HG02798 (cell line): ENCODE data around the gene MT1HL1.

Experiments used
- ATAC-seq: cut with Tn5 transposase; IDR thresholded peaks from one replicate; pipeline ENCODE4 v1.9.1; 2021; ENCODE audit warnings: mild to moderate bottlenecking; ENCODE audit not compliant: unreplicated experiment, poor library complexity

The MT1HL1 gene

DNA sequence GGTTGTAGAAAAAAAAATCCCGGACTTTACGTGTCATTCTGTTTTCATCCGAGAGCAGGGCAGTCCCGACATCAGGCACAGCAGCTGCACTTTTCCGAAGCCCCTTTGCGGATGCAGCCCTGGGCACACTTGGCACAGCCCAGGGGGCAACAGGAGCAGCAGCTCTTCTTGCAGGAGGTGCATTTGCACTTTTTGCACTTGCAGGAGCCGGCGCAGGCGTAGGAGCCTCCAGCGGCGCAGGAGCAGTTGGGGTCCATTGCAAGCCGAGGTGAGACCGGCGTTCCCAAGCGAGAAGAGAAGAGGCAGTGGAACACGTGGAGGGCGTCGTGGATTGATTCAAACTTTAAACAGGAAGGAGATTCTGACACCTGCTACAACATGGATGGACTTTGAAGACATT lies at the start of gene MT1HL1:
Gene MT1HL1, minus strand, starts transcription at position 326 of the 400 bp plus-strand sequence. Its CDS starts 69 bp downstream, at position 257.
- ATAC-seq: no peak

DNA sequence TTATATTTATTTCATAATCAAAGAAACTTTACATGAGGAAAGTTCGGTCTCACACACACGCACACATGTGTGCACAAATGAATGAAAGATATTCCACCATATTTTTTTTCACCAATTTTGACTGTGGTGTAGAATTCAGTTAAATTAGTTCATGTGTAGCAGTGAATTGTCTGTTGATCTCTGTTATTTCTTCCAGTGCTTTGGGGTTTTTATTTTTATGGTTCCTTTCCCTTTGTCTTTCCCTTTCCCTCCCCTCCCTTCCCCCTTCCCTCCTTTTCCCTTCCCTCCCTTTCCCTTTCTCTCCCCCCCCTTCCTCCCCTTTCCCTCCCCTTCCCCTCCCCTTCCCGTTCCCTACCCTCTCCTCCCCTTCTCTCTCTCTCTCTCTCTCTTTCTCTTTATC lies 46.7 kb upstream of the MT1HL1 start:
- ATAC-seq: no peak

DNA sequence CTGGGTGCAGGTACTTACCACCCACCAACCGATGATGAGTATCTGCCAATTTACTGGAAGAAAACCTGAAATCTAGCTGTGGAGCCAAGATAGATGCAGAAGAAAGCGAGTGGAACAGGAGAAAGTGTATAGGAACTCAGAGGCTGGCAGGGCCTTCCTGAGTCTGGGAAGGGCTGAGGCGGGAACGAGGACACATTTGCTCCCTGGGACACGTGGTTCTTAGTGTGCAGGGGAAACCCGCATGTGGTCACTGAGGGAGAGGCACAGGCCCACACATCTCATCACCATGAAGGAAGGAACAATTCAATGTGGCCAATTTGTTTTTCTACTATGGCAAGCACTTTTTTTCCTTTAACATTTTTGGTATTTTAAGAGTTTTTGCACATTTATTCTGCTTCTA lies 45.9 kb upstream of the MT1HL1 start:
- no peak for ATAC-seq

DNA sequence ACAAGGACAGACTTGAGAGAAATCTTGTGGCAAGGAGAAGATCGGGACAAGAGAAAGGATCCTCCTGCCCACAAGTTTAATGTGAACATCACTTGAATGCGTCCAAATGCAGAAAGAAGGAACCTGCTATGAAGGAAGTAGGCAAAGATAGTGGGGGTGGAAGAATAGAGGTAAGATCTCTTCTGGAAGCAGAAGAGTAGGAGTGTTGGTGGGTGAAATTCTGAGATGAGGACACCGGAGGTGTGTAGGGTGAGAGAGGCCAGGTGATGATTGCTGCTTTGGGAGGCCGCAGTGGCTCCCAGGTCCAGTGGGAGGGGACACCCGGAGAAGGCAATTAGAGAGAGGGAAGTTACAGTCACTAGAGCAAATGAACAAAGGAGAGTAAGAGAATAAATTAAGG lies 44.6 kb upstream of the MT1HL1 start:
- no peak for ATAC-seq

DNA sequence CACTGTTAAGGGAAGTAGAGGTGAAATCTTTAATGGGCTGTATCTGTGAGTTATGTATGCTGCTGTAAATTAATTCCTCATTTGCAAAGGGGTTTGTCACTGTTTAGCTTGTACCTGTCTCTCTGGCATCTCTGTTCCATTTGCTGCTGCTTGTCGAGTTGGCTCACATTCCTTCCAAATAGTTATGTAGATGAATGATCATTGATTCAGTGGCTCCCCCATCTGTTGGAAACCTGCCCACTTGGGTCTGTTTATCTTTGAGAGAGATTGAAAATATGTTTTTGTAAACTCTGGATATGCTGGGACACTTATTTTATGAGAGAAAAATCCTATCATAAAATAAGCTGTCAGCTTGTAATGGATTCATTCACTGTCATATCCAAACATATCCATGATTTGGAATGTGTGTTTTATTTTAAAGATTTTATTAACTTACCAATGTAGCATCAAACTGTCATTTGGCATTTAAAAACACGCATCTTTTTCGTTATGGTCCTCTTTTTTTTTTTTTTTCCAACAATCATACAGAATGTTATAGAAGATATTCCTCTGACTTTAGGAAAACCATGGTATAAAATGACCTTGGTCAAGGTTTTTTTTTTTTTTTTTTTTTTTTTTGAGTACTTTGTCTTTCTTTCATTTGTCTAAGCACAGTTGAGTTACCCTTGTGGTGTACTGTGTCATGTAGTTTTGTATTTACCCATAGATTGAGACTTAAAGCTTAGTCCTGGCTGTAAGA lies 41.2 kb upstream of the MT1HL1 start:
- no peak for ATAC-seq

DNA sequence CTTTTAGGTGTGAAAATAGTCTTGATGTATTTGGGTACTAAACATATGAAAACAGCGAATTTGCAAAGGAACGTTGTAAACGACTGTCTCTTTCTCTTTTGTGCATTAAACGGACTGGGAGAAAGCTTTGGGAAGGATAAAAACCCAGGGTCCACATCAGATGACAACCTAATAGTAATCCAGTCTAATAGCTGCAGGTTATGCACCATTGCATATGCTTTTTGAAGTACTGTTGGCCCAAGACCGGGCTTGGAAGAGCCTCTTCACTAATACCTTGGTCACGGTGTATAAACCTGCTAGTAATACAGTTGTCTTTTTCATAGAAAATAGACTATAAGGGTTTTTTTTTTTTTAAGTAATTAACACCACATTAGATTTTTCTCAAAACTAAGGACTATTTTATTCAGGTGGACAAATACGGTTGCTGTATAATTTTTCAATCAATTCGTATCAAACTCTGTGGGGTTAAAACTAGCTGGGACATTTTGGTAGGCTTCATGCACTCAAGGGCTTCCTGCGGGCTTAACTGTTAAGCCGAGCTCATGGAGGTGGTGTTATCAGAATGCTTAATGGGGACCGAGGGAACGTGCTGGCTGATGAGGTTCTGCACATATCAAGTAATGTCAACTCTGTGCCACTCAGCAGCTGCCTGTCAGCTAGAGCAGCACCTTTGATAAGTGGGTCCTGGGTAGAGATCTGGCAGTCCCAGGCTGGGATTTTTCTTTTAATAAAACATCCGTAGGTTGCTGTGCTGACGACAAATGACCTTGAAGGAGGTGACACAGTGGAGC lies 39.8 kb upstream of the MT1HL1 start:
- no peak for ATAC-seq

DNA sequence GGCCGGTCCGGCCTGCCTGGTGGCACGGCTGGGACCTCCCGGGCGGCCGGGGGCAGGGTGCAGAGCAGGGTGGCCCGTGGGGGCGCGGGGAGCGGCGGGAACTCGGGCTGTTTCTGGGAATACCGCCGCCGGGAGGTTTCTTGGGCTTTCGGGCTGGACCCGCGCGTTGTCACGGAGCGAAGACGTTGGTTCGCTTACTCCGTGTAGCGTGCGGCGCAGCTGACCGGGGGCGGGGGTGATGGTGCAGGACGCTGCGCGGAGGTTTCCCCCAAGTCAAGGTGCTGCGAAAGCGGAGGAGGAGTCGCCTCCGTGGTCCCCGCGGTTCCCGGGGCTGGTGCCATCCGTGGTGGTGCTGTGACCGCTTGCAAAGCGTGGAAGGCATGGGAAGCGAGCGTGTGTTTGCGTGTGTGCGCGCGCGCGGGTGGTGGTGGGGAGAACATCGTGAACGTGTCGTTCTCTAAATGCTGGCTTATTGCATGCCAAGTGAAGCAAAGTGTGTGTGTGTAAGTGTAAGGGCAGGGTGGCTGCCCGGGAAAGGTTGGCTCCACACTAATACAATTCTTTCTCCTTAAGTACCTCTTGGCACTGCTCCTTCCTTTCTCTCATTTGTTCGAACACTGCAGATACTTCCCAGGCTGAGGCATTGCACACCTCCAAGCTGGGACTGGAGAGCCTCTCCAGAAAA lies 38.8 kb upstream of the MT1HL1 start:
- ATAC-seq: no peak

DNA sequence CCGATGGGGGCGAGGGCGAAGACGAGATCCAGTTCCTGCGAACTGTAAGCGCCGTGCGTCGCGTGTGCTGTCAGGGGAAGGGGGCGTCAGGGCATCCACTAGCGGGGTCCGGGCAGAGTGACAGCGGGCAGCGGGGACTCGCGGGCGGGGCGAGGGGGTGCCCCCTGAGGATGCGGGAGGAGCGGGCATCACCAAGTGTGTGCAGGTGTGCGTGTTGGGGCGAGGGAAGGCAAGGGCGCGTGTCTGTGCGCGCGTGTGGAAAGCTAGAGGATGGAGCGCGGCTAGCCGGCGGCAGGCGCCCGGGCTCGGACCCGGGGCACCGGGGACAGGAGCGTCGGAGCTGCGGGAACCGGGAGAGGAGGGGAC lies 38.3 kb upstream of the MT1HL1 start:
- ATAC-seq: no peak

DNA sequence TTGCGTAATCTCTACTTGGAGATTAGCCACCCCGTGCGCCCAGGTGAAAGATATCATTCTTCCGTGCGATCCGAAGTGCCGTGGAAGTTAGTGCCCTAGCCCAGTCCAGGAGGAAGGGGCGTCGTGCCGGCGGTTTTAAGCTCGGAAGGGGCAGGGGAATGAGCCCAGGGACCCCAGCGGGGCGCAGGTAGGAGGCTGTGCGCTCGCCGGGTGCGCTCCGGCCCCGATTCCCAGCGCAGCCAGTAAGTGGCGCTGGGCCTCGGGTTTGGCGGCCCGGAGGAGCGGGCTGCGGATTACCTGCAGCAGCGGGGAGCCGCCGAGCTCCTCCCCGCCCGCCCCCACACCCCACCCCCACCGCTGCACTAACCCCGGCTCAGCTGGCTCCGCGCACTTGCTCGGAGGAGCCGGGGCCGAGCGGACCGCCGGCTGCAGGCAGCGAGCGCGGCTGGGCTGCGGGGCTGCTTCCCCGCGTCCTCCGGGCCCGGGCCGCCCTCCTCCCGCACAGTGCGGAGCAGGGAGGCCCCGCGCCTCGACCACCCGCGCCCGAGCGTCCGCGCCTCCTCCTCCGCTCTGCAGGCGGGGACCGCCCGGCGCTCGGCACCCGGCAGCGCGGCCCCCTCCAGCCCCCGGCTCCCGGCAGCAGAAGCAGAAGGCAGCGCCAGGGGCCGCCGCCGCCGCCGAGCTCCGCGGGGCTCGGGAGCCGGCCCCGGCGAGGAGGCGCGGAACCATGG lies 37.7 kb upstream of the MT1HL1 start, which contains the start of gene RYR2:
Gene RYR2, plus strand, starts transcription at position 390 of the 731 bp plus-strand sequence. Its CDS starts 338 bp downstream, at position 728.
- no peak for ATAC-seq

DNA sequence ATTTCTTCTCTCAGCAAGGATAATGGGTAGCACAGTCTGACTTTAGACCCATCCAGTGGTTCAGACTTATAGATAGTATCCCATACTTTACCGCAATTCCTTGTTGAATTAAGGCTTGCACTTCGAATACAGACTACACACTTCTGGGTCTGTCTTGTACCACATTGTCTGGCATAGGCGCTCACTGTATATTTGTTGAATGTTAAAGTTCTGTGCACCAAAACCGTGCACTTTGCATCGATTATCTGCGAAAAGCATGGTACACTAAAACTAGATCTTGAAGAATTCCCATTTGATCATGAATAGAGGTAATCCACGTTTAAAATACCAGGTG lies 37.2 kb upstream of the MT1HL1 start:
- ATAC-seq: no peak

DNA sequence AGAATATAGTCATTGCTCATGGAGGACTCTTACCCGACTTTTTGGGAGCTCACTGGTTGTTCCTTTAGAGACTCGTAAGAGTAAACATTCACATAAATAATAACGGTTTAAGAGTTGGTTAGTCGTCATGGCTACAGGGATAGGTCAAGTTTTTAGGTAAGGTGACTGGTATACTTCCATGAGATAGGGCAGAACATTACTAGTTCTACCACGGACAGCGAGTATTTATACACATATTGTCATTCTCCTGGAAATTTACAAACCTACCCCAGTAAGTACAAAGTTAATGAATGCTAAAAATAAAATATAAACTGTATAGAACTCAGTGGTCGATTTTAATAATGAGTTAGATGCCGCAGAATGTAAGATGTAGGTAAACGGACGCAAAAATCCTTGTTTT lies 36.6 kb upstream of the MT1HL1 start:
- no peak for ATAC-seq

DNA sequence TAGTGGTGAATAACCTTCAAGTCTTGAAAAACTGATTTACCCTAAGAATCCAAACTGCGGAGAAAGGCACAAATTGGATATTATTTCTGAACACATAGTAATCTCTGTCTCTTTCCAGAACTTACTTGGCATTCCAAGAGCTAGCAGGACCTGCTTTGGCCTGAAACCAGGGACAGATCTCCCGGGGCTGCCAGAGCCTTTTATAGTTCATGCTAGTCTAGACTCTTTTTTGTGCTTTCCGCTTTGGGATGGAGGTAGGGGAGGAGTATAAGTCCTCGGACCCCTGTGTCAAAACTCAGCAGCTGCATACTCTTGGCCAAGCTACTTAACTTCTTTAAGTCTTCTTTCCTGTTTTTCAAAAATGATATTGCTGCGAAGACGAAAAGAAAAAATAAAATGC lies 34.0 kb upstream of the MT1HL1 start:
- ATAC-seq: no peak

DNA sequence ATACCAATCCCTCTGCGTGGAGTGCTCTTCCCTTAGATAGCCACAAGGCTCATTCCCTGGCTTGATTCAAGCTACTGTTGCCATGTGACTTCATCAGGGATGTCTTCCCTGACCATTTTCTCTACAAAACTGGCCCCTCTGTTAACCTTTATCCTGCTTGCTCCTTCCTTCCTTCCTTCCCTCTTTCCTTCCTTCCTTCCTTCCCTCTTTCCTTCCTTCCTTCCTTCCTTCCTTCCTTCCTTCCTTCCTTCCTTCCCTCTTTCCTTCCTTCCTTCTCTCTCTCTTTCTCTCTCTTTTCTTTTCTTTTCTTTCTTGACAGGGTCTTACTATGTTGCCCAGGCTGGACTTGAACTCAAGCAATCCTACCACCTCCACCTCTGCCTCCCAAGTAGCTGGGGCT lies 31.5 kb upstream of the MT1HL1 start:
- ATAC-seq: no peak

DNA sequence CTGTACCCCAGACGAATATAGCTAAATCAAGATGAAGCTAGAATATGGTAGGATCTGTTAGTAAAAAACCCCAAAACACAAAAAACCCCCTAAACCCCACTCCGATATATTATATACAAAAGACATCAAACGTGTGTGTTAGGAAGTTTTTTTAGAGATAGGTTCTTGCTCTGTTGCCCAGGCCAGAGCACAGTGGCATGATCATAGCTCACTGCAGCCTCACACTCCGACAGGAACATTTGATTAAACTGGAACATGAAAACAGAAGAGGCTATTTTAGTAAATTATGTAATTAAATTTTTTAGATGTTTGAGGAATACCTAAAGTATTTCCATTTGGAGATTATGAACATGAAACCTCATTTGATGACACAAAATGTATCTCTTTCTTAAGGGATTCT lies 29.6 kb upstream of the MT1HL1 start:
- no peak for ATAC-seq

DNA sequence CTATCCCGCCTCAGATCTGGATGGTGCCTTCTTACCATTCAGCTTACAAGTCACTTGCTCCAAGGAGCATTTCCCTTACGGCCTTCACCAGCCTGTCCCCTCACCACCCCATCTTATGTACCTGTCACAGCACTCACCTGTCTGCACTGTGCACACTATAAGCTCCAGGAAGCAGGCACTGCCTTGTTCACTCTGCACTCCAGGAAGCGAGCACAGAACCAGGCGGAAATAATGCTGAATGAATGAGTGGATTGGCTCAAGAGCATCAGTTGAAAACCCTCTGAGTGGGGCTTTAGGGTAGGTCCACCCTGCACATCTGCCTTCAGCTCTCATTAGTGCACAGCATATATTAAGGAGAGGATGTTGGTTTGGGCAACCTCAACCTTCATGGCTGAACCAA lies 28.8 kb upstream of the MT1HL1 start:
- ATAC-seq: no peak

DNA sequence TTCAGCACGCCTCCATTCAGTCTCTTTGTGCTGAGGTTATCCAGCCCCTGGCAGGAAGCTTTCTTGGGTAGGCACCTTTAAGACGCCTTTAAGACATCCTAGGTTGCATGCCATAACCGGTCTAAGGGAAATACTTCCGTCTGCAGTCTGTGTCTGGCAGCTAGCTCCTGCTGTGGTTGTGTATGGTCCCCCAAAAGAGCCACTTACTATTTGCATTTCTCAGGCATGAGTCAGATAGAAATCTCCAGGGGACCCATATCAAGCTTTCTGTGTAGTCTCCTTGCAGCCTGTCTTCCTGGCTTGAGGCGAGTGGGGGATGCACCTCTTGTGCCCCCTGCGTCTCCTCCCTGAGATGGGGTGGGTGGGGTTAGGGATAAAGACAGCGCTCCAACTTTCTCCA lies 27.8 kb upstream of the MT1HL1 start:
- ATAC-seq: peak; percentile 81

DNA sequence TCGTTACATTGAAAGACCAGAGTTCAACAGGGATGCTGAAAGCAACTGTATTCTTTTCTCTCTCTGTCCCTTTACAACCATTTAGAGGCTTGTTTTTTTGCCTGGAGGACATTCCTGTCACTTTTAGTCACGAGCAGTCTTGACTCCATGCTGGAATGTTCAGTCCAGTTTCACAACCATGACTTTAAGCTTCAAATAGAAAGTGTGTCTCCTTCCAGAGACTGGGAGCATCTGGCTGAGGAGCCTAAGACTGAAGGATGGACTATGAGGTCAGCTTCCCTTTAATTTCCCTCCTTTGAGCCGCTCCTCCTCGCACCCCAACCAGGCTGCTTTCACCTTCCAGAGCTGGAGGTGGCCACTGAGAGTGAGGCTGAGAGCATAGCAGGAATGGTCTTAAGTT lies 27.2 kb upstream of the MT1HL1 start:
- peak; percentile 3 for ATAC-seq

DNA sequence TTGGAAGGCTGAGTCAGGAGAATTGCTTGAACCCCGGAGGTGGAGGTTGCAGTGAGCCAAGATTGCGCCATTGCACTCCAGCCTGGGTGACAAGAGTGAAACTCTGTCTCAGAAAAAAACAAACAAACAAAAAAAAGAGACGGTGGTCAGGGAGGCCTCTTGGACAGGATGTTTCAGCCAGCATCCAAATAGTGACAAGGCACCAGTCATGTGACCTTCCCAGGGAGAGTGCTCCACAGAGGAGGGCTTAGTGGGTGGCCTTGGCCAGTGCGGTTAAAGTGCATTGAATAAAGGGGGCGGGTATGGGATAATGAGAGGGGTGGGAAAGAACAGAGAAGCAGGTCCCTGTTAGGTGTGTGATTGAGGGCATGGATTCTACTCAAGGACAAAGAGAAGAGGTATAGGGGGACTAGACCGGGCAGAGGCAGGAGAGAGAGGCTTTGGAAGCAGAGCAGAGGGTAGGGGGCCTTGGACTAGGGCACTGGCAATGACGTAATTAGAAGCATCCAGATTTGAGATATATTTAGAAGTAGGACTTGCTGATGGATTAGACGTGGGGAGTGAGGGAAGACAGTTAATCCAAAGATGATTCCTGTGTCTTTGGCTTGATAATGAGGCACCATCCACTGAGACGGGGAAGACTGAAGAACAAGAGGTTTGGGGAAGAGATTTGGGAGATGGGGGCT lies 25.8 kb upstream of the MT1HL1 start:
- no peak for ATAC-seq

DNA sequence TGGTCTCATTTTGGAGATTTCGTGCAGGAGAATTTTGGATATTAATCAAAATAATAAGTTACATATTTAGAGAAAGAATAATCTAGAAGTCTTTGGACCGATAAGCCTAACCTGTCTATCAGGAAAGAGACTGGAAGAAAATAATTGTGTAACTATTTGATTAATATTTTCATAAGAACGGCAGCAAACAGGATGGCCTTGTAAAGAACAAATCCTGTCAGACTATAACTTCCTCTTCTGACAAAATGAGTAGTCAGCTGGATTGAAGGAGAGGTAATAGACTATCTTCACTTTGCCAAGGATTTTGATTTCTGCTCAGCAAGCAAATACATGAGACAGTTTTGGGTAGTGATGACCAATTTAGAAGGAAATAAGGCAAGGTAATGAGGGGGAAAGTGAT lies 25.0 kb upstream of the MT1HL1 start:
- no peak for ATAC-seq
